Gastrocnemius medialis (tissue), 4 donors: Measurements from ENCODE around the gene CRKL. TPM values are rescaled to one million over a fixed set of nuclear protein-coding genes. Genes with fewer than 3 reads are reported as not detected.

Source experiments
- ATAC-seq, 2 donors: fragments of 150-250 bp; one replicate each; pipeline ENCODE4 v1.9.1; 2016
- DNase-seq, 2 donors: peaks; one replicate each; pipeline ENCODE4 v3.0.0-alpha.2; 2019
- H3K27ac ChIP-seq, 4 donors: fragments of 200-600 bp; sonication (generic); 1 replicate in 1 of 4; 2 replicates in 3 of 4; pipeline ENCODE4 v1.5.1; 2016 to 2018; ENCODE audit warnings: mild to moderate bottlenecking in 2 of 4, moderate library complexity in 1 of 4
- H3K27me3 ChIP-seq, 3 donors: fragments of 200-600 bp; sonication (generic) in 2 of 3; 1 replicate in 1 of 3; 2 replicates in 2 of 3; pipeline versions ENCODE4 v1.5.1 to v1.6.0; 2016 to 2019; ENCODE audit warnings: mild to moderate bottlenecking in 1 of 3, moderate library complexity in 1 of 3
- H3K36me3 ChIP-seq, 2 donors: fragments of 200-600 bp; sonication (generic) in 1 of 2; one replicate each; pipeline ENCODE4 v1.5.1; 2017 to 2018
- H3K4me1 ChIP-seq, 2 donors: fragments of 200-600 bp; sonication (generic) in 1 of 2; one replicate each; pipeline ENCODE4 v1.5.1; 2016 to 2017; ENCODE audit warnings: mild to moderate bottlenecking in 2 of 2
- H3K4me3 ChIP-seq, 4 donors: fragments of 200-600 bp; sonication (generic) in 3 of 4; 1 replicate in 1 of 4; 2 replicates in 3 of 4; pipeline ENCODE4 v1.5.1; 2016 to 2019; ENCODE audit warnings: mild to moderate bottlenecking in 2 of 4
- H3K9me3 ChIP-seq, 3 donors: fragments of 200-600 bp; sonication (generic) in 2 of 3; 1 replicate in 1 of 3; 2 replicates in 2 of 3; pipeline ENCODE4 v1.5.1; 2016 to 2019
- POLR2A ChIP-seq, 2 donors: fragments of 450-650 bp; IDR thresholded peaks; one replicate each; pipeline ENCODE4 v1.6.1; 2017; ENCODE audit warnings: antibody characterized with exemption in 2 of 2, mild to moderate bottlenecking in 2 of 2, moderate library complexity in 2 of 2
- in situ Hi-C, 4 donors: fragments of 200-750 bp; cut with MboI; loops; one replicate each; pipeline versions ENCODE4 v1.15.0 to v1.8.0; 2017; ENCODE audit warnings: low sequenced_read_pairs in 4 of 4
- intact Hi-C: fragments of 100-400 bp; cut with DNase I; formaldehyde crosslinking; loops from one replicate; pipeline ENCODE4 v1.15.1; 2023; ENCODE audit warnings: low total_unique reads
- total RNA-seq, 4 donors: library from RNA; depleted of rRNA; stranded (reverse); fragments of >200 nt; gene quantifications; one replicate each; pipeline versions ENCODE4 v1.1.0 to v1.2.3, GENCODE V29; 2016
- TF ChIP-seq, protein P1 (sequence below), 5 experiments: fragments of 450-650 bp in 3 of 5; fragments of 200-600 bp in 2 of 5; sonication (generic) in 2 of 5; IDR thresholded peaks in 4 of 5; conservative IDR thresholded peaks in 1 of 5; 1 replicate in 4 of 5; 2 replicates in 1 of 5; pipeline ENCODE4 v1.5.1; 2016 to 2019; ENCODE audit warnings: antibody characterized with exemption in 5 of 5, mild to moderate bottlenecking in 3 of 5, moderate library complexity in 3 of 5

CRKL gene
- total RNA-seq, 4 donors from 2014 or later: 73.3 to 109 (median 84.7) TPM

DNA sequence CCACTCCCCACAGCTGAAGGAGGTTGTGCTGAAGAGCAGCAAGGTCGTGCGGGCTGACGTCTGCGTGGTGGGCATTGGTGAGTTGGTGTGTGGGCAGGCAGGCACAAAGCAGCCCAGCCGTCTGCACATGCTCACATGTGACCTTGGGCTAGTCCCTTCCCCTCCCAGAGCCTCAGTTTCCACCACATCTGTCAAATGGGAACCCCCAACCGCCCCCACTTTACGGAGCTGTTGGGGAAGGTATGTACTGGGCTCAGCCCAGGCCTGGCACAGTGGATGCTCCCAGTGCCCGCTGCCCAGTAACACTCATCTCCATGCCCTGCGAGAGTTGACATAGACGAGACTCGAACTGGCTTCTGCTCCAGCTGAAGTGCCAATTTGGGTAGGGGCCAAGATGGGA, 59.8 kb downstream of the CRKL start:
- H3K27ac ChIP-seq: no peak overlapping the region
- TF ChIP-seq, protein P1, sequence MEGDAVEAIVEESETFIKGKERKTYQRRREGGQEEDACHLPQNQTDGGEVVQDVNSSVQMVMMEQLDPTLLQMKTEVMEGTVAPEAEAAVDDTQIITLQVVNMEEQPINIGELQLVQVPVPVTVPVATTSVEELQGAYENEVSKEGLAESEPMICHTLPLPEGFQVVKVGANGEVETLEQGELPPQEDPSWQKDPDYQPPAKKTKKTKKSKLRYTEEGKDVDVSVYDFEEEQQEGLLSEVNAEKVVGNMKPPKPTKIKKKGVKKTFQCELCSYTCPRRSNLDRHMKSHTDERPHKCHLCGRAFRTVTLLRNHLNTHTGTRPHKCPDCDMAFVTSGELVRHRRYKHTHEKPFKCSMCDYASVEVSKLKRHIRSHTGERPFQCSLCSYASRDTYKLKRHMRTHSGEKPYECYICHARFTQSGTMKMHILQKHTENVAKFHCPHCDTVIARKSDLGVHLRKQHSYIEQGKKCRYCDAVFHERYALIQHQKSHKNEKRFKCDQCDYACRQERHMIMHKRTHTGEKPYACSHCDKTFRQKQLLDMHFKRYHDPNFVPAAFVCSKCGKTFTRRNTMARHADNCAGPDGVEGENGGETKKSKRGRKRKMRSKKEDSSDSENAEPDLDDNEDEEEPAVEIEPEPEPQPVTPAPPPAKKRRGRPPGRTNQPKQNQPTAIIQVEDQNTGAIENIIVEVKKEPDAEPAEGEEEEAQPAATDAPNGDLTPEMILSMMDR (IDR thresholded peaks at IDR 0.05 in 4 of 5, conservative IDR thresholded peaks at IDR 0.05 in 1 of 5): no peak
- no peak for TF ChIP-seq POLR2A (IDR thresholded peaks at IDR 0.05)
- ATAC-seq: no peak
- no peaks in the 10 kb centered on the region for H3K36me3 ChIP-seq
- intact Hi-C loops: no loop called here
- no peaks in the 10 kb centered on the region for H3K9me3 ChIP-seq
- DNase-seq: no peak
- in situ Hi-C loops: no loop called here
- H3K4me1 ChIP-seq: peaks cover 17 to 22% of the 10 kb centered on the region in 2 donors
- H3K27me3 ChIP-seq: no peaks in the 10 kb centered on the region
- no peak overlapping the region for H3K4me3 ChIP-seq

DNA sequence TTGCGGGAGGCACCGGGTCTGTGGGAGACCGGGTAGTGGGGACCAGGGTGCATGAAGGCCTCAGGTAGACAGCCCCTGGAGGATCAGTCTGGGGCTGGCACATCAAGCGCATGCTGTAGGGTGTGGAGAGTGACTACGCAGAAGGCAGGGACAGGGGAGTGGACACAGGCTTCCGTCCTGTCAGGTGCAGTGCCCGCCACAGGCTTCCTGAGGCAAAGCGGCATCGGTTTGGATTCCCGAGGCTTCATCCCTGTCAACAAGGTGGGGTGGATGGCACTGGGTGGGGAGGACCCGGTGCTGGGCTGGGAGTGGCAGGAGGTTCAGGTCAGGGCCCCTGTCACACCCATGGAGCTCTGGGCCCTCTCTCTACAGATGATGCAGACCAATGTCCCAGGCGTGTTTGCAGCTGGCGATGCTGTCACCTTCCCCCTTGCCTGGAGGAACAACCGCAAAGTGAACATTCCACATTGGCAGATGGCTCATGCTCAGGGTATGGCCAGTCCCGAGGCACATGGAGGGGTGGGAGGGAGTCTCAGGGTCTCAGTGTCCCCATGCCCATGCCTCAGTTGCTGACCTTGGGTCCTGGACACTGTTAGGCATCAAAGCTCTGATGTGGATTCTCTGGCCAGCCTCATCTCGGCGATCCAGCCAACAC, 60.4 kb downstream of the CRKL start:
- Histone ChIP-seq H3K4me3 (no peak overlapping the region), H3K36me3 (no peaks in the 10 kb centered on the region), H3K9me3 (no peaks in the 10 kb centered on the region), H3K4me1 (peaks cover 17 to 26% of the 10 kb centered on the region in 2 donors), H3K27me3 (no peaks in the 10 kb centered on the region), H3K27ac (no peak overlapping the region)
- no peak for ATAC-seq
- intact Hi-C loops (no loop called here), in situ Hi-C loops (no loop called here)
- no peak for TF ChIP-seq POLR2A (IDR thresholded peaks at IDR 0.05)
- TF ChIP-seq, protein P1 (IDR thresholded peaks at IDR 0.05 in 4 of 5, conservative IDR thresholded peaks at IDR 0.05 in 1 of 5): no peak
- no peak for DNase-seq

DNA sequence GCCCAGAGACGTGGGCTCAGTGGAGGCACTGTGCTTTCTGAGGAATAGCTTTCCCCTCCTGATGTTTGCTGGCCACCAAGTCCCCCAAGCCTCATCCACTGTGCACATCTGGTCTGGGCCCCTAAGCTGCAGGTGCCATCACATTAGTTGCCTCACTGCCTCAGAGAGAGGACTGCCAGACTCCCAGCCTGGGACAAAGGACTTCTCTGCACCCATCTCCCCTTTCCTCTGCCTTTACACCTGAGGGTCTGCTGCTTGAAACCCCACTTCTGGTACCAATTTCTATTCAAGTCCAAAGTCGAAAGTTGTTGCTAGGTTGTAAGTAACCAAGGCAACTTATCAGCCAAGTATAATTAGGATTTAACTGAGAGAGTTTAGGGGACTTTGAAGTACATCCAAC, 61.2 kb downstream of the CRKL start:
- intact Hi-C loops: no loop called here
- Histone ChIP-seq H3K27ac (no peak overlapping the region), H3K4me3 (no peak overlapping the region), H3K36me3 (no peaks in the 10 kb centered on the region), H3K27me3 (no peaks in the 10 kb centered on the region), H3K4me1 (peaks cover 23 to 33% of the 10 kb centered on the region in 2 donors), H3K9me3 (no peaks in the 10 kb centered on the region)
- ATAC-seq (no peak), DNase-seq (no peak)
- TF ChIP-seq POLR2A (IDR thresholded peaks at IDR 0.05): no peak
- TF ChIP-seq, protein P1 (IDR thresholded peaks at IDR 0.05 in 4 of 5, conservative IDR thresholded peaks at IDR 0.05 in 1 of 5): no peak
- in situ Hi-C loops: no loop called here

- DNase-seq (peak in 1 of 2 donors; percentile 69), ATAC-seq (peak in 1 of 2 donors; percentile 13)
- in situ Hi-C loops: no loop called here
- Histone ChIP-seq H3K27me3 (no peaks in the 10 kb centered on the region), H3K4me3 (peak overlapping the region; percentile 26 to 50 (median 38)), H3K36me3 (no peaks in the 10 kb centered on the region), H3K4me1 (peaks cover 24 to 33% of the 10 kb centered on the region in 2 donors), H3K27ac (no peak overlapping the region), H3K9me3 (no peaks in the 10 kb centered on the region)
- TF ChIP-seq, protein P1 (IDR thresholded peaks at IDR 0.05 in 4 of 5, conservative IDR thresholded peaks at IDR 0.05 in 1 of 5): no peak
- no peak for TF ChIP-seq POLR2A (IDR thresholded peaks at IDR 0.05)
- intact Hi-C loops: no loop called here
These were observed 62.1 kb downstream of the CRKL start for GRCh38 chr22:20979243-20979809.
